Vagina (tissue), 2 donors: ENCODE measurements around the gene TLCD3B. TPM values are rescaled to one million over a fixed set of nuclear protein-coding genes. Genes with fewer than 3 reads are reported as not detected.

Experiments
- DNase-seq, 2 donors: peaks; one replicate each; pipeline ENCODE4 v3.0.0-alpha.2; 2017; ENCODE audit errors: extremely low spot score in 2 of 2
- H3K27ac ChIP-seq: fragments of 200-600 bp; sonication (generic); one replicate; pipeline ENCODE4 v1.5.1; 2019
- H3K27me3 ChIP-seq: fragments of 200-600 bp; sonication (generic); one replicate; pipeline ENCODE4 v1.5.1; 2019
- H3K36me3 ChIP-seq, 2 donors: fragments of 200-600 bp; sonication (generic); one replicate each; pipeline ENCODE4 v1.5.1; 2017 to 2019
- H3K4me1 ChIP-seq: fragments of 200-600 bp; sonication (generic); one replicate; pipeline ENCODE4 v1.5.1; 2019
- H3K4me3 ChIP-seq, 2 donors: fragments of 200-600 bp; sonication (generic); 1 replicate in 1 of 2; 2 replicates in 1 of 2; pipeline ENCODE4 v1.5.1; 2016 to 2019
- H3K9me3 ChIP-seq: fragments of 200-600 bp; sonication (generic); one replicate; pipeline ENCODE4 v1.5.1; 2019
- POLR2A ChIP-seq, 2 donors: fragments of 450-650 bp; IDR thresholded peaks; one replicate each; pipeline ENCODE4 v1.6.1; 2017; ENCODE audit warnings: antibody characterized with exemption in 2 of 2, mild to moderate bottlenecking in 2 of 2, moderate library complexity in 2 of 2
- POLR2AphosphoS5 ChIP-seq, 2 donors: sonication (generic); formaldehyde crosslinking; IDR thresholded peaks; one replicate each; pipeline ENCODE4 v1.9.0; 2017; ENCODE audit warnings: antibody characterized with exemption in 2 of 2, mild to moderate bottlenecking in 2 of 2, low read depth in 1 of 2; ENCODE audit not compliant: insufficient read depth in 1 of 2
- intact Hi-C: fragments of 100-400 bp; cut with DNase I; formaldehyde crosslinking; loops from one replicate; pipeline ENCODE4 v1.15.1; 2023
- total RNA-seq: library from RNA; depleted of rRNA; stranded (reverse); fragments of >200 nt; gene quantifications from one replicate; pipeline ENCODE4 v1.2.3, GENCODE V29; 2016
- TF ChIP-seq, protein P1 (sequence below), 3 experiments: fragments of 450-650 bp in 2 of 3; fragments of 200-600 bp in 1 of 3; sonication (generic) in 1 of 3; IDR thresholded peaks; one replicate each; pipeline ENCODE4 v1.5.1; 2017 to 2019; ENCODE audit warnings: antibody characterized with exemption in 3 of 3, mild to moderate bottlenecking in 2 of 3, moderate library complexity in 2 of 3

Gene TLCD3B
- total RNA-seq, 1 donor from 2014 or later = 0.98 TPM

DNA sequence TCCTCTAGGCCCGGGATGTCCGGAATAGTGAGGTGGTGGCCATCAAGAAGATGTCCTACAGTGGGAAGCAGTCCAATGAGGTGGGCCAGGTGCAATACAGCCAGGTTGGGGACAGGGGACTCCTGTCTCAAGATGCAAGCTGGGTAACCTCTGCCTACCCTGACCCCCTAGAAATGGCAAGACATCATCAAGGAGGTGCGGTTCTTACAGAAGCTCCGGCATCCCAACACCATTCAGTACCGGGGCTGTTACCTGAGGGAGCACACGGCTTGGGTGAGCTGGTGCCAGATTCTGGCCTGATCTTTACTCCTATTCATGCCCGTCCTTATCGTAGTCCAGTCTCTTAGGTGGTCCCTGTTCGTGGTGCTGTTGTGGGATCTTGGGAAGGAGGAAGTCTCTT lies 53.0 kb downstream of the TLCD3B start:
- Histone ChIP-seq H3K36me3 (peaks cover 0 to 56% of the 10 kb centered on the region in 2 donors), H3K4me1 (peaks cover 39% of the 10 kb centered on the region), H3K27ac (no peak overlapping the region), H3K9me3 (no peaks in the 10 kb centered on the region), H3K4me3 (no peak overlapping the region), H3K27me3 (no peaks in the 10 kb centered on the region)
- DNase-seq = no peak
- intact Hi-C loops = no loop called here
- TF ChIP-seq POLR2AphosphoS5 (IDR thresholded peaks at IDR 0.05; ENCODE audit: insufficient read depth in 1 of 2, low read depth in 1 of 2) = no peak
- TF ChIP-seq POLR2A (IDR thresholded peaks at IDR 0.05) = no peak
- TF ChIP-seq, protein P1, sequence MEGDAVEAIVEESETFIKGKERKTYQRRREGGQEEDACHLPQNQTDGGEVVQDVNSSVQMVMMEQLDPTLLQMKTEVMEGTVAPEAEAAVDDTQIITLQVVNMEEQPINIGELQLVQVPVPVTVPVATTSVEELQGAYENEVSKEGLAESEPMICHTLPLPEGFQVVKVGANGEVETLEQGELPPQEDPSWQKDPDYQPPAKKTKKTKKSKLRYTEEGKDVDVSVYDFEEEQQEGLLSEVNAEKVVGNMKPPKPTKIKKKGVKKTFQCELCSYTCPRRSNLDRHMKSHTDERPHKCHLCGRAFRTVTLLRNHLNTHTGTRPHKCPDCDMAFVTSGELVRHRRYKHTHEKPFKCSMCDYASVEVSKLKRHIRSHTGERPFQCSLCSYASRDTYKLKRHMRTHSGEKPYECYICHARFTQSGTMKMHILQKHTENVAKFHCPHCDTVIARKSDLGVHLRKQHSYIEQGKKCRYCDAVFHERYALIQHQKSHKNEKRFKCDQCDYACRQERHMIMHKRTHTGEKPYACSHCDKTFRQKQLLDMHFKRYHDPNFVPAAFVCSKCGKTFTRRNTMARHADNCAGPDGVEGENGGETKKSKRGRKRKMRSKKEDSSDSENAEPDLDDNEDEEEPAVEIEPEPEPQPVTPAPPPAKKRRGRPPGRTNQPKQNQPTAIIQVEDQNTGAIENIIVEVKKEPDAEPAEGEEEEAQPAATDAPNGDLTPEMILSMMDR (IDR thresholded peaks at IDR 0.05) = no peak

DNA sequence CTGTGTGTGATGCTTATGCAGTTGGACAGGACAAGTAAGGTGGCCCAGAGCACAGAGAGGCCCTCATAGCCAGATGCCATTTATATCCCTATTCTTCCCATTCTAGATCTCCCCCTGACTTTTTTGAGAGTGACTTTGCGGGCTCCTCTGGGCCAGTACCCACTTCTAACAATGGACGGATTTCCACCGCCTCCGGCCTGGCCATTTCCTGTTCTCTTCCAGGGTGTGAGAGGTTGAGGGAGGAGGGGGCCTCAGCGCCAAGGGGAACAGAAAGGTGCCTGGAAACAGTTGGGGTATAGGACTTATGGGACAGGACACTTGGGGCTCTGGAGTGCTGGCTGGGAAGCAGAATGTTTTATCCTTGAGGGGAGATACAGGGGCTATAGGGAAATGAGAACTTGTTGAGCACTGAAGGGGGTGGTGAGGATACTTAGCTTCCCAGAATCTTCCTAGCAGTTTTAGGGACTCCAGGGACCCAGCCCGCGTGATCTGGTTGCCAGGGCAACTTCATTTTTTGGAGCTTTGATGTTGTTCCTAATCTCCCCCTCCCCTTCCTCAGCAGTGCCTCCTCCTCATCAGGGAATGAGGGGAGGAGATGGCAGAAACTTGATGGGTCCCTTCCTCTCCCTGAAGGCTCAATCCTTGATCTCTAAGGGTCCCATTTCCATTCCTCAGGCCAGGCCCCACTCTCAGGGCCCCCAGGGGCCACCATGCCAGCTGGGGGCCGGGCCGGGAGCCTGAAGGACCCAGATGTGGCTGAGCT lies 53.8 kb downstream of the TLCD3B start:
- Histone ChIP-seq H3K27ac (no peak overlapping the region), H3K4me3 (peak overlapping the region; percentile 58 to 80), H3K27me3 (no peaks in the 10 kb centered on the region), H3K4me1 (peaks cover 39% of the 10 kb centered on the region), H3K36me3 (peaks cover 0 to 48% of the 10 kb centered on the region in 2 donors), H3K9me3 (no peaks in the 10 kb centered on the region)
- DNase-seq = no peak
- intact Hi-C loops = no loop called here
- TF ChIP-seq POLR2A (IDR thresholded peaks at IDR 0.05) (no peak), POLR2AphosphoS5 (IDR thresholded peaks at IDR 0.05; ENCODE audit: insufficient read depth in 1 of 2, low read depth in 1 of 2) (peak in 1 of 2 donors; percentile 15)

DNA sequence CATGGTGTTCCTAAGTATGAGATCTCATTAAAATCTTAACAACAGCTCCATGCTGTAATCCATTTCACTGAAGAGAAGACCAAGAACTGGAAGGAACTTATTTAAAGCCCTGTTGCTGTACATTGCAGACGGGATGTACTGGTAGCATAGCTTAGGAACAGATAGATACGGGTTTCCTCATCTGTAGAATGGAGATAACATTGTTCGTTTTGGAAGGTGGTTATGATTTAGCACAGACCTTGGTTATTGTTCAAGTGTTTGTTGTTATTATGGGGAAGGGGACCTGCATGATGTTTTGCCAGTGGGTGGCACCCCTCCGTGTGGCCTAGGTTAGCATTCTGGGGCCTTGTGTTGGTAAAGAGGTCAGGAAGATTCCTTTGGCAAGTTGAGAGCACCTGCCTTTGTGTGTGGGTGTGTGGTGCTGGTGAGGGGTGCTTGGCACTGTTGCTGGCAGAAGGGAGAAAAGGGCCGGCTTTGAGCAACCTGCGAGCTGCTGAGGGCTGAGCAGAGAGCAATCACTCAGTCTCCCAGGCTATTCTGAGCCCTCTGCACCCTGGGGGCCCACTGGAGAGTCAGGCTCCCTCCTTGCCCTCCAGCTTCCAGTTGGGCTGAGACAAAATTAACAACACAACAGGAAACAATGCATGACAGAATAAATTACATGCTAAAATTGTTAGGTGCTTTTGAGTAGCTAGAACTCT lies 55.1 kb downstream of the TLCD3B start:
- H3K27me3 ChIP-seq = no peaks in the 10 kb centered on the region
- no peaks in the 10 kb centered on the region for H3K9me3 ChIP-seq
- DNase-seq = no peak
- H3K36me3 ChIP-seq = peaks cover 0 to 41% of the 10 kb centered on the region in 2 donors
- intact Hi-C loops = loop anchor here (2.0 kb wide), 1 partner anchor 19 kb away; the partner anchor contains the start of gene HIRIP3
- peak overlapping the region; percentile 58 to 80 for H3K4me3 ChIP-seq
- peak overlapping the region; percentile 80 for H3K27ac ChIP-seq
- H3K4me1 ChIP-seq = peaks cover 39% of the 10 kb centered on the region
- TF ChIP-seq, protein P1 (IDR thresholded peaks at IDR 0.05) = no peak
- TF ChIP-seq POLR2AphosphoS5 (IDR thresholded peaks at IDR 0.05; ENCODE audit: insufficient read depth in 1 of 2, low read depth in 1 of 2) = no peak
- TF ChIP-seq POLR2A (IDR thresholded peaks at IDR 0.05) = no peak

DNA sequence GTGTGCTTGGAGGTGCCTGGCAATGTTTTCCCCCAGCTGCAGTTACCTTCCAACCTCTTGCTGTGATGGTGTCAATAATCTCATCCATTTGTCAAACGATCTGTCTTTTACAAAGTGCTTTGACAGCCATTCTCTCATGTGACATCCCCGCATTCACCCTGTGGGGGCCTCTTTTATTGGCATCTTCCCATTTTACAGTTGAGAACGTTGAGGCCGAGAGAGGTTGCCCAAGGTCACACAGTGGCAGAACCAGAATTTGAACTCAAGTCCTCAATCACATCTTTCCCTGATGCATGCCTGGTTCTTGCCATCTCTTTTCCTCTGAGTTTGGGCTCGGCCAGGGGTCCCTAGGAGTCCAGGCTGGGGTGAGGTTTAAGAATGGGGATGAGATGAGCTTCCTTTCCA lies 55.9 kb downstream of the TLCD3B start:
- Histone ChIP-seq H3K4me1 (peaks cover 39% of the 10 kb centered on the region), H3K36me3 (peaks cover 0 to 33% of the 10 kb centered on the region in 2 donors), H3K27ac (peak overlapping the region; percentile 80), H3K9me3 (no peaks in the 10 kb centered on the region), H3K4me3 (peak overlapping the region; percentile 58 to 80), H3K27me3 (no peaks in the 10 kb centered on the region)
- intact Hi-C loops = loop anchor here (2.0 kb wide), 1 partner anchor 20 kb away; the partner anchor contains the start of gene HIRIP3
- DNase-seq = no peak
- TF ChIP-seq POLR2AphosphoS5 (IDR thresholded peaks at IDR 0.05; ENCODE audit: insufficient read depth in 1 of 2, low read depth in 1 of 2) (no peak), POLR2A (IDR thresholded peaks at IDR 0.05) (no peak)
- TF ChIP-seq, protein P1 (IDR thresholded peaks at IDR 0.05) = no peak

Other genes with a start within 250 kb of the TLCD3B start
- gene KIF22, start 240.5 kb downstream of the TLCD3B start, total RNA-seq = 18.9 TPM
- 87.7 TPM for gene MAZ, start 224.7 kb downstream of the TLCD3B start, total RNA-seq
- 20.4 TPM for gene PRRT2, start 219.1 kb downstream of the TLCD3B start, total RNA-seq
- 23.6 TPM for gene PAGR1, start 215.1 kb downstream of the TLCD3B start, total RNA-seq
- gene MVP, start 210.8 kb downstream of the TLCD3B start, total RNA-seq = 111 TPM
- 89.4 TPM for gene CDIPT, start 168.0 kb downstream of the TLCD3B start, total RNA-seq
- gene SEZ6L2, start 131.7 kb downstream of the TLCD3B start, total RNA-seq = 15.7 TPM
- gene ASPHD1, start 130.8 kb downstream of the TLCD3B start, total RNA-seq = not detected
- 20.4 TPM for gene KCTD13, start 105.0 kb downstream of the TLCD3B start, total RNA-seq
- 85.7 TPM for gene TMEM219, start 69.2 kb downstream of the TLCD3B start, total RNA-seq
- 33.1 TPM for gene TAOK2, start 57.4 kb downstream of the TLCD3B start, total RNA-seq
- 7.1 TPM for gene HIRIP3, start 35.7 kb downstream of the TLCD3B start, total RNA-seq
- 32.7 TPM for gene INO80E, start 35.0 kb downstream of the TLCD3B start, total RNA-seq
- gene DOC2A, start 20.2 kb downstream of the TLCD3B start, total RNA-seq = 2.2 TPM
- gene C16orf92, start 8.1 kb downstream of the TLCD3B start, total RNA-seq = not detected
- 810 TPM for gene ALDOA, start 34.5 kb upstream of the TLCD3B start, total RNA-seq
- gene PPP4C, start 44.7 kb upstream of the TLCD3B start, total RNA-seq = 60.4 TPM
- gene TBX6, start 60.7 kb upstream of the TLCD3B start, total RNA-seq = 6.4 TPM
- 116 TPM for gene YPEL3, start 64.9 kb upstream of the TLCD3B start, total RNA-seq
- 6.9 TPM for gene GDPD3, start 82.3 kb upstream of the TLCD3B start, total RNA-seq
- 104 TPM for gene MAPK3, start 91.9 kb upstream of the TLCD3B start, total RNA-seq
- 51.1 TPM for gene CORO1A, start 152.3 kb upstream of the TLCD3B start, total RNA-seq
- gene BOLA2B, start 162.4 kb upstream of the TLCD3B start, total RNA-seq = 292 TPM
- 48.9 TPM for gene SLX1A, start 162.6 kb upstream of the TLCD3B start, total RNA-seq
- 10.8 TPM for gene SULT1A3, start 168.0 kb upstream of the TLCD3B start, total RNA-seq
- 0.25 TPM for gene NPIPB13, start 217.2 kb upstream of the TLCD3B start, total RNA-seq